NT2/D1 (cell line): ENCODE results near the gene NUPR2.

Experiments
- SUZ12 ChIP-seq: IDR thresholded peaks from 2 replicates; pipeline ENCODE4 v1.6.1; 2011; ENCODE audit not compliant: insufficient read length, insufficient read depth; ENCODE audit errors: extremely low read depth
- YY1 ChIP-seq: IDR thresholded peaks from 2 replicates; pipeline ENCODE4 v1.6.1; 2011; ENCODE audit not compliant: insufficient read length, insufficient read depth
- ZNF274 ChIP-seq: IDR thresholded peaks from 2 replicates; pipeline ENCODE4 v1.6.1; 2011; ENCODE audit warnings: mild to moderate bottlenecking, low read depth, low read length

DNA sequence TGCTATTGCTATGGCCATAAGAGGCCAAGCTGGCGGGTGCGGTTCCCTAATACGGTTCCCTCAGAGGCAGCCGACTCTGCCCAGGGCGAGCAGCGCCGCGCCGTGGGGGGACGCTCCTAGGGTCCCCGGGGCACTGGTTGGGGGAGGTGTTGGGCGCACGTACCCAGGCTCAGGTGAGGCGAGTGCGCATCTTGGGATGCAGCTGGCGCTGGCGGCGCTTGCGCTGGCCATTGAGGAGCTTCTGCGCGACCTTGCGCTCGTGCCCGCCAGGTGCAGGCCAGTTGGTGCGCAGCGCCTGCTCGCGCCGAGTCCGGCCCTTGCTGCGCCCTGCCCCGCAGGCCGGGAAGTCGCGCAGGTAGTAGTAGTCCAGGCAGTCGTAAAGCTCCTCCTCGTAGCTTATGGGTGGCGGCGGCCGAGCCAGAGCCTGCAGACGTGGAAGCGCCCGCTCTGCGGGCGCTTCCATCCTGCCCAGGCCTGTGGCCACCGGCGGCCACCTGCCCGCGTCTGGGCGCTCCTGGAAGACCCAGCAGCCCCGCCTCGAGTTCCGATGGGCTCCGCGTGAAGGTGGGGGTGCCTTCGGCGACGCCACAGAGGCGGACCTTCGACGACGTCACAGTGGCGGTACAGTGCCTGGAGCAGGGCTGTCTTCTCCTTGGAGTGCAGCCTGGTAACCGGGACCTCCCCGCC, at the start of gene NUPR2:
- TF ChIP-seq ZNF274 (no peak), SUZ12 (peak; percentile 44), YY1 (no peak)
